Measurements from ENCODE around the gene ODR4. TPM values are rescaled to one million over a fixed set of nuclear protein-coding genes. Genes with fewer than 3 reads are reported as not detected.

The ODR4 gene
- total RNA-seq, 1 experiment from 2014 or later: 14.5 TPM

DNA sequence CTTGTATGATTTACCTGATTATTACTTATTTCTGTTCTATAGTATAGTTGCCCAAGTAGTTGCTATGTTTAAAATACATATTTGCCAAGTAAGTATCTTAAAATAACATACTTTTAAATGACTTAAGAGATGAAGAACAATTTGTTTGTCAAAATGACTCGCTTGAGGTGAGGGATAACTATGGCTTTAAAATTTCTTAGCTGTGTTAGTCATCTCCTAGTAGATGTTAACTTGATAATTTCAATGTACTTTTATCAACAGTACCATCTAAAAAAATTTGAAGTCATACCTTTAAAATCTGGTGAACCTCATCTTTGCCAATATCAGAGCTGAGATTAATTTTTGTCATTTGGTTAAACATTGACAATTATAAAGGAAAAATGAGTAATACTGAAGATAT lies 37.7 kb downstream of the ODR4 start (continued):
- no peak for TF ChIP-seq GTF2I (CRISPR knock-in tag; conservative IDR thresholded peaks at IDR 0.05)

DNA sequence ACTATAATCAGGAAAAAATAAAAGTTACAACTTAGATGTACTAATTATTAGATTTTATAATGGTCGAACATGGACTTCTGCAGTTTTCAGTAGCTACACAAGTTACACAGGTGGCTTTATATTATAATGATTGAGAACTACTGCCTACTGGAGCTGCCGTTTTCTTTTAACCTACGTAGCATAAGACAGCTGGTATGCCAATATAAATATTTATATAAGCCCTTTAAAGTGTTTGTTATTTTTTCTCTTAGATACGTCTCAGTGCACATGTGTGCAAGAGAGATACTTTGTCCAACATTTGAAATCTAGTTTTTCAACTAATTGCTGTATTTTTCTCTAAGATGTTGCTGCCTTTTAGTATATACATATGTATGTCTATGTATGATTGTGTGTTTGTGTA lies 42.9 kb downstream of the ODR4 start:
- TF ChIP-seq, protein P1, sequence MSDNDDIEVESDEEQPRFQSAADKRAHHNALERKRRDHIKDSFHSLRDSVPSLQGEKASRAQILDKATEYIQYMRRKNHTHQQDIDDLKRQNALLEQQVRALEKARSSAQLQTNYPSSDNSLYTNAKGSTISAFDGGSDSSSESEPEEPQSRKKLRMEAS (CRISPR knock-in tag; IDR thresholded peaks at IDR 0.05): no peak
- TF ChIP-seq, protein P2, sequence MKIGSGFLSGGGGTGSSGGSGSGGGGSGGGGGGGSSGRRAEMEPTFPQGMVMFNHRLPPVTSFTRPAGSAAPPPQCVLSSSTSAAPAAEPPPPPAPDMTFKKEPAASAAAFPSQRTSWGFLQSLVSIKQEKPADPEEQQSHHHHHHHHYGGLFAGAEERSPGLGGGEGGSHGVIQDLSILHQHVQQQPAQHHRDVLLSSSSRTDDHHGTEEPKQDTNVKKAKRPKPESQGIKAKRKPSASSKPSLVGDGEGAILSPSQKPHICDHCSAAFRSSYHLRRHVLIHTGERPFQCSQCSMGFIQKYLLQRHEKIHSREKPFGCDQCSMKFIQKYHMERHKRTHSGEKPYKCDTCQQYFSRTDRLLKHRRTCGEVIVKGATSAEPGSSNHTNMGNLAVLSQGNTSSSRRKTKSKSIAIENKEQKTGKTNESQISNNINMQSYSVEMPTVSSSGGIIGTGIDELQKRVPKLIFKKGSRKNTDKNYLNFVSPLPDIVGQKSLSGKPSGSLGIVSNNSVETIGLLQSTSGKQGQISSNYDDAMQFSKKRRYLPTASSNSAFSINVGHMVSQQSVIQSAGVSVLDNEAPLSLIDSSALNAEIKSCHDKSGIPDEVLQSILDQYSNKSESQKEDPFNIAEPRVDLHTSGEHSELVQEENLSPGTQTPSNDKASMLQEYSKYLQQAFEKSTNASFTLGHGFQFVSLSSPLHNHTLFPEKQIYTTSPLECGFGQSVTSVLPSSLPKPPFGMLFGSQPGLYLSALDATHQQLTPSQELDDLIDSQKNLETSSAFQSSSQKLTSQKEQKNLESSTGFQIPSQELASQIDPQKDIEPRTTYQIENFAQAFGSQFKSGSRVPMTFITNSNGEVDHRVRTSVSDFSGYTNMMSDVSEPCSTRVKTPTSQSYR (CRISPR knock-in tag; IDR thresholded peaks at IDR 0.05): no peak
- TF ChIP-seq, protein P3, sequence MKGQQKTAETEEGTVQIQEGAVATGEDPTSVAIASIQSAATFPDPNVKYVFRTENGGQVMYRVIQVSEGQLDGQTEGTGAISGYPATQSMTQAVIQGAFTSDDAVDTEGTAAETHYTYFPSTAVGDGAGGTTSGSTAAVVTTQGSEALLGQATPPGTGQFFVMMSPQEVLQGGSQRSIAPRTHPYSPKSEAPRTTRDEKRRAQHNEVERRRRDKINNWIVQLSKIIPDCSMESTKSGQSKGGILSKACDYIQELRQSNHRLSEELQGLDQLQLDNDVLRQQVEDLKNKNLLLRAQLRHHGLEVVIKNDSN (CRISPR knock-in tag; IDR thresholded peaks at IDR 0.05): no peak
- TF ChIP-seq, protein P4, sequence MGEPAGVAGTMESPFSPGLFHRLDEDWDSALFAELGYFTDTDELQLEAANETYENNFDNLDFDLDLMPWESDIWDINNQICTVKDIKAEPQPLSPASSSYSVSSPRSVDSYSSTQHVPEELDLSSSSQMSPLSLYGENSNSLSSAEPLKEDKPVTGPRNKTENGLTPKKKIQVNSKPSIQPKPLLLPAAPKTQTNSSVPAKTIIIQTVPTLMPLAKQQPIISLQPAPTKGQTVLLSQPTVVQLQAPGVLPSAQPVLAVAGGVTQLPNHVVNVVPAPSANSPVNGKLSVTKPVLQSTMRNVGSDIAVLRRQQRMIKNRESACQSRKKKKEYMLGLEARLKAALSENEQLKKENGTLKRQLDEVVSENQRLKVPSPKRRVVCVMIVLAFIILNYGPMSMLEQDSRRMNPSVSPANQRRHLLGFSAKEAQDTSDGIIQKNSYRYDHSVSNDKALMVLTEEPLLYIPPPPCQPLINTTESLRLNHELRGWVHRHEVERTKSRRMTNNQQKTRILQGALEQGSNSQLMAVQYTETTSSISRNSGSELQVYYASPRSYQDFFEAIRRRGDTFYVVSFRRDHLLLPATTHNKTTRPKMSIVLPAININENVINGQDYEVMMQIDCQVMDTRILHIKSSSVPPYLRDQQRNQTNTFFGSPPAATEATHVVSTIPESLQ (CRISPR knock-in tag; IDR thresholded peaks at IDR 0.05): no peak
- TF ChIP-seq, protein P5, sequence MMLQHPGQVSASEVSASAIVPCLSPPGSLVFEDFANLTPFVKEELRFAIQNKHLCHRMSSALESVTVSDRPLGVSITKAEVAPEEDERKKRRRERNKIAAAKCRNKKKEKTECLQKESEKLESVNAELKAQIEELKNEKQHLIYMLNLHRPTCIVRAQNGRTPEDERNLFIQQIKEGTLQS (CRISPR knock-in tag; conservative IDR thresholded peaks at IDR 0.05): no peak
- TF ChIP-seq ZNF671 (CRISPR knock-in tag; IDR thresholded peaks at IDR 0.05) (no peak), CBFB (CRISPR knock-in tag; IDR thresholded peaks at IDR 0.05; ENCODE audit: low read depth) (no peak), NR1H2 (CRISPR knock-in tag; IDR thresholded peaks at IDR 0.05) (no peak)
- ChIA-PET POLR2A (no interaction called here), CTCF (interaction anchor here (0.9 kb wide), 1 partner anchor 14 kb away, joined by 3 read pairs; no protein-coding TSS in a partner anchor)
- Mint-ChIP-seq H3K9me3 (no peaks in the 10 kb centered on the region), H3K36me3 (peaks cover 22% of the 10 kb centered on the region), H3K4me3 (no peak overlapping the region), H3K4me1 (no peaks in the 10 kb centered on the region), H3K27me3 (ENCODE audit: low read depth) (no peaks in the 10 kb centered on the region), H3K27ac (no peak overlapping the region)
- no peak for DNase-seq (ENCODE audit: low spot score)
- no peak for ATAC-seq

DNA sequence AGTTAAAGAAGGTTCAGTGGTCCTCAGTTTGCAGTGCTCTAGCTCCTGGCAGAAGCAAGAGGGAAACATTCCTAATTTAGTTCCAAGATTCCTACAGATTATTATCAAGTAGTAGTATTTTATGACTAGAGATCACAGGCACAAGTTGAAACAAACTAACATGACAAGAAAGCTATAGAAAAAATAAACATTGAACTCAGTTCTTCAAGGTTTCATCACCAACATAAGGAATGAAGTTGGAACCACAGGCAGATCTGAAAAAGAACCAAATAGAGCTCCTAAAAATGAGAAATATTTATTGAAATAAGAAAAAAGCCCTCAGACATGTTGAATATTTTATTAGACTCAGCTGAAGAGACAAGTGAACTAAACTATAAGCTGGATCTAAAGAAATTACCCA lies 44.7 kb downstream of the ODR4 start:
- POLR2A ChIA-PET: no interaction called here
- no peaks in the 10 kb centered on the region for H3K27me3 Mint-ChIP-seq (ENCODE audit: low read depth)
- H3K36me3 Mint-ChIP-seq: peaks cover 21% of the 10 kb centered on the region
- TF ChIP-seq MXD4 (CRISPR knock-in tag; IDR thresholded peaks at IDR 0.05; ENCODE audit: borderline replicate concordance): no peak
- TF ChIP-seq, protein P6, sequence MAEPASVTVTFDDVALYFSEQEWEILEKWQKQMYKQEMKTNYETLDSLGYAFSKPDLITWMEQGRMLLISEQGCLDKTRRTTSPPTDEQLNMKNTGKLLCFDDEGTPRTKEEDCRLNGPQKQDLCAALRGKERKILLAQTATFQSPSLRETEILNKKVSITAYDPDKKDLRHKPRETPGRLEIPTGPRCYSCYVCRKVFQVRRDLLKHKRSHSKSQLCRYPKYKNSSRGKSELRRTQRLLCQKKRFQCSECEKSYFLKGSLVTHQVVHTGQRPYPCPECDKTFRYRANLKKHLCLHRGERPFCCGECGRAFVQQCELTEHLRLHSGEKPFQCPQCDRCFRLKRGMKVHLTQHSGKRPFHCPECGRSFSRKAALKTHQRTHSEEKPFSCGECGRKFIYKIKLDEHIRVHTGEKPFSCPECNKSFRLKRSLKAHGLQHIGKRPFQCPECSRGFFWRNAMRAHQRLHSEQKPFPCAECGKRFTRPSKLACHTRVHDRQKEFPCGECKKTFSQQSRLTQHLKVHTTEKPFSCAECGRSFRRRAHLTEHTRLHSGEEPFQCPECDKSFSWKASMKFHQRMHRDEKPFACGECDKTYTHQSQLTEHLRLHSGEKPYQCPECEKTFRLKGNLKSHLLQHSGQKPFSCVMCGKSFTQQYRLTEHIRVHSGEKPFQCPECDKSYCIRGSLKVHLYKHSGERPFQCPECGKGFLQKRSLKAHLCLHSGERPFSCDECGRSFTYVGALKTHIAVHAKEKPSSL (CRISPR knock-in tag; conservative IDR thresholded peaks at IDR 0.05): no peak
- TF ChIP-seq, protein P7, sequence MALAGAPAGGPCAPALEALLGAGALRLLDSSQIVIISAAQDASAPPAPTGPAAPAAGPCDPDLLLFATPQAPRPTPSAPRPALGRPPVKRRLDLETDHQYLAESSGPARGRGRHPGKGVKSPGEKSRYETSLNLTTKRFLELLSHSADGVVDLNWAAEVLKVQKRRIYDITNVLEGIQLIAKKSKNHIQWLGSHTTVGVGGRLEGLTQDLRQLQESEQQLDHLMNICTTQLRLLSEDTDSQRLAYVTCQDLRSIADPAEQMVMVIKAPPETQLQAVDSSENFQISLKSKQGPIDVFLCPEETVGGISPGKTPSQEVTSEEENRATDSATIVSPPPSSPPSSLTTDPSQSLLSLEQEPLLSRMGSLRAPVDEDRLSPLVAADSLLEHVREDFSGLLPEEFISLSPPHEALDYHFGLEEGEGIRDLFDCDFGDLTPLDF (CRISPR knock-in tag; IDR thresholded peaks at IDR 0.05): no peak
- no peak for TF ChIP-seq CREM (CRISPR knock-in tag; IDR thresholded peaks at IDR 0.05)
- TF ChIP-seq, protein P8, sequence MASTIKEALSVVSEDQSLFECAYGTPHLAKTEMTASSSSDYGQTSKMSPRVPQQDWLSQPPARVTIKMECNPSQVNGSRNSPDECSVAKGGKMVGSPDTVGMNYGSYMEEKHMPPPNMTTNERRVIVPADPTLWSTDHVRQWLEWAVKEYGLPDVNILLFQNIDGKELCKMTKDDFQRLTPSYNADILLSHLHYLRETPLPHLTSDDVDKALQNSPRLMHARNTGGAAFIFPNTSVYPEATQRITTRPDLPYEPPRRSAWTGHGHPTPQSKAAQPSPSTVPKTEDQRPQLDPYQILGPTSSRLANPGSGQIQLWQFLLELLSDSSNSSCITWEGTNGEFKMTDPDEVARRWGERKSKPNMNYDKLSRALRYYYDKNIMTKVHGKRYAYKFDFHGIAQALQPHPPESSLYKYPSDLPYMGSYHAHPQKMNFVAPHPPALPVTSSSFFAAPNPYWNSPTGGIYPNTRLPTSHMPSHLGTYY (CRISPR knock-in tag; IDR thresholded peaks at IDR 0.05): no peak
- TF ChIP-seq CREB1 (CRISPR knock-in tag; IDR thresholded peaks at IDR 0.05): no peak
- TF ChIP-seq ZNF317 (CRISPR knock-in tag; IDR thresholded peaks at IDR 0.05; ENCODE audit: borderline replicate concordance, low read depth): no peak
- TF ChIP-seq FOXP1 (CRISPR knock-in tag; IDR thresholded peaks at IDR 0.05; ENCODE audit: borderline replicate concordance): no peak
- TF ChIP-seq ZBTB21 (CRISPR knock-in tag; IDR thresholded peaks at IDR 0.05; ENCODE audit: borderline replicate concordance): no peak
- TF ChIP-seq JUN (CRISPR knock-in tag; IDR thresholded peaks at IDR 0.05): no peak
- TF ChIP-seq NFE2L1 (CRISPR knock-in tag; IDR thresholded peaks at IDR 0.05): no peak
- no peak for TF ChIP-seq JAZF1 (CRISPR knock-in tag; IDR thresholded peaks at IDR 0.05)
- TF ChIP-seq, protein P9, sequence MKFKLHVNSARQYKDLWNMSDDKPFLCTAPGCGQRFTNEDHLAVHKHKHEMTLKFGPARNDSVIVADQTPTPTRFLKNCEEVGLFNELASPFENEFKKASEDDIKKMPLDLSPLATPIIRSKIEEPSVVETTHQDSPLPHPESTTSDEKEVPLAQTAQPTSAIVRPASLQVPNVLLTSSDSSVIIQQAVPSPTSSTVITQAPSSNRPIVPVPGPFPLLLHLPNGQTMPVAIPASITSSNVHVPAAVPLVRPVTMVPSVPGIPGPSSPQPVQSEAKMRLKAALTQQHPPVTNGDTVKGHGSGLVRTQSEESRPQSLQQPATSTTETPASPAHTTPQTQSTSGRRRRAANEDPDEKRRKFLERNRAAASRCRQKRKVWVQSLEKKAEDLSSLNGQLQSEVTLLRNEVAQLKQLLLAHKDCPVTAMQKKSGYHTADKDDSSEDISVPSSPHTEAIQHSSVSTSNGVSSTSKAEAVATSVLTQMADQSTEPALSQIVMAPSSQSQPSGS (CRISPR knock-in tag; IDR thresholded peaks at IDR 0.05; ENCODE audit: borderline replicate concordance, low read depth): no peak

More for the DNA sequence above, 44.7 kb downstream of the ODR4 start:
- ATAC-seq (no peak), DNase-seq (ENCODE audit: low spot score) (no peak)
- H3K27ac Mint-ChIP-seq: no peak overlapping the region
- H3K9me3 Mint-ChIP-seq: no peaks in the 10 kb centered on the region
- H3K4me3 Mint-ChIP-seq: no peak overlapping the region
- no peaks in the 10 kb centered on the region for H3K4me1 Mint-ChIP-seq
- CTCF ChIA-PET: interaction anchor here (0.6 to 1.9 kb wide), 2 partner anchors 16 to 45 kb away, joined by 3 to 9 read pairs; partner anchors contain the start of gene TPR
